Activated CD4-positive, alpha-beta T cell treated with anti-CD3 and anti-CD28 coated beads for 4 hours (primary cell): ENCODE measurements around the gene PCDHGA6.

Source experiments
- DNase-seq, 2 donors: peaks; one replicate each; pipeline ENCODE4 v3.0.0-alpha.2; 2020

The PCDHGA6 gene

GRCh38 chr5:141422742-141423291 lies 49.1 kb downstream of the PCDHGA6 start:
- no peak for DNase-seq

GRCh38 chr5:141427783-141428426 lies 54.2 kb downstream of the PCDHGA6 start:
- DNase-seq = no peak
